HG03469 (cell line): ENCODE results near the gene LBP.
"Not testable (repeated sequence)": the region's sequence is repeated elsewhere in the genome, so short reads cannot be mapped to it uniquely, and the experiment has no call there.

Experiments
- ATAC-seq: cut with Tn5 transposase; IDR thresholded peaks from one replicate; pipeline ENCODE4 v1.9.1; 2021; ENCODE audit warnings: mild to moderate bottlenecking, moderate library complexity, moderate number of reproducible peaks; ENCODE audit not compliant: unreplicated experiment

LBP gene

GRCh38 chr20:38317422-38317821 lies 28.9 kb upstream of the LBP start:
- no peak for ATAC-seq

- no peak for ATAC-seq
Measured at GRCh38 chr20:38320221-38320620, 26.1 kb upstream of the LBP start.

GRCh38 chr20:38321959-38322598 lies 24.2 kb upstream of the LBP start:
- no peak for ATAC-seq

- no peak for ATAC-seq
Measured at GRCh38 chr20:38324159-38324558, 22.1 kb upstream of the LBP start.

GRCh38 chr20:38325167-38325566 lies 21.1 kb upstream of the LBP start:
- no peak for ATAC-seq

- ATAC-seq: no peak
Measured at GRCh38 chr20:38325905-38326304, 20.4 kb upstream of the LBP start.

- no peak for ATAC-seq
Measured at GRCh38 chr20:38326309-38326708, 20.0 kb upstream of the LBP start.

- no peak for ATAC-seq
Measured at GRCh38 chr20:38330638-38331037, 15.6 kb upstream of the LBP start.

- ATAC-seq: no peak
Measured at GRCh38 chr20:38331245-38331644, 15.0 kb upstream of the LBP start.

GRCh38 chr20:38331814-38332213 lies 14.5 kb upstream of the LBP start:
- no peak for ATAC-seq

- ATAC-seq: no peak
Measured at GRCh38 chr20:38334016-38334415, 12.3 kb upstream of the LBP start.

- ATAC-seq: no peak
Measured at GRCh38 chr20:38336726-38337125, 9.6 kb upstream of the LBP start.

- no peak for ATAC-seq
Measured at GRCh38 chr20:38337561-38338140, 8.6 kb upstream of the LBP start.

- no peak for ATAC-seq
Measured at GRCh38 chr20:38338849-38339520, 7.3 kb upstream of the LBP start.

- not testable (repeated sequence) for ATAC-seq
Measured at GRCh38 chr20:38339521-38339896, 6.8 kb upstream of the LBP start.

GRCh38 chr20:38339997-38340396 lies 6.3 kb upstream of the LBP start:
- ATAC-seq: no peak

- no peak for ATAC-seq
Measured at GRCh38 chr20:38340693-38341092, 5.6 kb upstream of the LBP start.

GRCh38 chr20:38342216-38342615 lies 4.1 kb upstream of the LBP start:
- no peak for ATAC-seq

- ATAC-seq: no peak
Measured at GRCh38 chr20:38342713-38343310, 3.5 kb upstream of the LBP start.

- ATAC-seq: no peak
Measured at GRCh38 chr20:38343311-38344106, 2.8 kb upstream of the LBP start.

GRCh38 chr20:38344107-38344701 lies 2.1 kb upstream of the LBP start:
- ATAC-seq: no peak
